GM12878 (cell line): ENCODE measurements around the gene NLGN4X.

Experiments
- POLR2AphosphoS5 ChIP-seq: IDR thresholded peaks from 2 replicates; pipeline ENCODE4 v1.6.1; 2011; ENCODE audit warnings: mild to moderate bottlenecking, low read length, inconsistent platforms
- RAD21 ChIP-seq: IDR thresholded peaks from 2 replicates; pipeline ENCODE4 v1.6.1; 2011; ENCODE audit warnings: mild to moderate bottlenecking, low read depth, low read length, moderate library complexity; ENCODE audit not compliant: insufficient read depth
- REST ChIP-seq: IDR thresholded peaks from 2 replicates; pipeline ENCODE4 v1.6.1; 2012; ENCODE audit warnings: mild to moderate bottlenecking, low read depth, low read length

DNA sequence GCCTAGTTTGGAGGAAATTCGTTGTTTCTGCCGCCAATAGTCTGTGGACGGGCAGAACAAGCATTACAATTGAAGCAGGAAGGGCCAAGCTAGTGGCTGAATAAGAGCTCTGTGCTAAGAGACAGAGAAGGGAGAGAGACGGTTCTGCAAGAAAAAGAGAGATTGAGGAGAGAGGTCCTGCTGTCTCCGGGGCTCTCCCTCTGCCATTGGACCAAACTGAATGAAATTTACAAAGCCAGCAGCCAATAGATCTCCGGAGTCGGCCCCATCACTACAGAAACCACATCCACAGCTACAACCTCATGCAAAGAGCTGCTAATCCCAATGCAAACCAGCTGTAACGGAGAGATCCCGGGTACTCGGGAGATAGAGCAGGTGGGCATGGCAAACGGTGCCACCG is at the start of gene NLGN4X:
- TF ChIP-seq POLR2AphosphoS5 (no peak), RAD21 (no peak), REST (no peak)
